ENCODE measurements around the gene STRADA.

DNA sequence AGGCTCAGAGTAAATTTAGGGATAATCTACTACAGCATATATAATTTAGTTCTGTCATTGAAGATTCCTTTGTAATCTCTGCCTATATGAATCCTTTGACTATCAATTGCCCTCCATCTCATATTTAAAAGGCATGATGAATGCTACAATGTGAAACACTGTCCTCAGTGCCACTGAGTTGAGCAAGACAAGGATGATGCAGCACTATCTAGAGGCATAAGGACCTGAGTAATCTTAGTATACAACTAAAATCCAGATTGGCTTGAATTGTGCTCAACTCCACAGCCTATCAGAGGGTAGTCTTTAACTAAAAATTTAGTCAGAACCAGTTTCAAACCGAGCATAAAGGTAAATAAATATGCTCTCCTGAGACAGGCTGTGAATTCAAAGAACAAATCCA, 11.6 kb upstream of the STRADA start:
- TF ChIP-seq CTCF (conservative IDR thresholded peaks at IDR 0.05; ENCODE audit: low read depth, low read length): no peak
- no peak for TF ChIP-seq EZH2 (IDR thresholded peaks at IDR 0.05; ENCODE audit: borderline replicate concordance, low read depth, low read length, poor library complexity, severe bottlenecking)
